Body of pancreas (tissue), 4 donors: ENCODE data around the gene OR10H5. TPM values are rescaled to one million over a fixed set of nuclear protein-coding genes. Genes with fewer than 3 reads are reported as not detected.

Experiments used
- ATAC-seq: fragments of 150-250 bp; one replicate; pipeline ENCODE4 v1.9.1; 2016
- DNase-seq, 4 donors: peaks; one replicate each; pipeline ENCODE4 v3.0.0-alpha.2; 2019
- H3K27ac ChIP-seq, 4 donors: fragments of 200-600 bp; sonication (generic); 1 replicate in 3 of 4; 2 replicates in 1 of 4; pipeline versions ENCODE4 v1.5.1 to v1.6.1; 2016 to 2019; ENCODE audit warnings: mild to moderate bottlenecking in 1 of 4, mixed read lengths in 1 of 4, moderate library complexity in 1 of 4
- H3K27me3 ChIP-seq, 2 donors: fragments of 200-600 bp; sonication (generic); one replicate each; pipeline ENCODE4 v1.6.0; 2016; ENCODE audit warnings: mild to moderate bottlenecking in 1 of 2
- H3K36me3 ChIP-seq, 2 donors: fragments of 200-600 bp; sonication (generic); replicated peaks in 1 of 2; 2 replicates each; pipeline ENCODE4 v1.5.1; 2016; ENCODE audit warnings: low read depth in 2 of 2; ENCODE audit not compliant: insufficient read depth in 1 of 2
- H3K4me1 ChIP-seq: fragments of 200-600 bp; sonication (generic); one replicate; pipeline ENCODE4 v1.6.0; 2016
- H3K4me3 ChIP-seq, 2 donors: fragments of 200-600 bp; sonication (generic); 1 replicate in 1 of 2; 2 replicates in 1 of 2; pipeline ENCODE4 v1.5.1; 2016 to 2019
- H3K9me3 ChIP-seq, 3 donors: fragments of 200-600 bp; sonication (generic); 1 replicate in 2 of 3; 2 replicates in 1 of 3; pipeline ENCODE4 v1.5.1; 2016
- CTCF ChIP-seq, 7 experiments: fragments of 450-650 bp in 4 of 7; fragments of 200-600 bp in 3 of 7; sonication (generic) in 3 of 7; IDR thresholded peaks; one replicate each; pipeline ENCODE4 v1.5.1; 2016 to 2019; ENCODE audit warnings: antibody characterized with exemption in 7 of 7
- POLR2A ChIP-seq, 3 donors: fragments of 450-650 bp; IDR thresholded peaks; one replicate each; pipeline ENCODE4 v1.6.1; 2016; ENCODE audit warnings: antibody characterized with exemption in 3 of 3, mild to moderate bottlenecking in 2 of 3
- WGBS, 2 donors: methylation state at CpG; one replicate each; pipeline ENCODE4 v1.1.5; 2017; 5-methylcytosine and 5-hydroxymethylcytosine counted together
- intact Hi-C: fragments of 100-400 bp; cut with DNase I; formaldehyde crosslinking; loops from one replicate; pipeline ENCODE4 v1.15.1; 2023
- total RNA-seq, 2 donors: library from RNA; depleted of rRNA; stranded (reverse); fragments of >200 nt; gene quantifications; one replicate each; pipeline ENCODE4 v1.1.0, GENCODE V29; 2016

Gene OR10H5
- total RNA-seq, 2 donors from 2014 or later: not detected

GRCh38 chr19:15810335-15810734 lies 22.9 kb downstream of the OR10H5 start:
- no peak for ATAC-seq
- Histone ChIP-seq H3K27me3 (no peaks in the 10 kb centered on the region), H3K4me3 (no peak overlapping the region), H3K4me1 (no peaks in the 10 kb centered on the region), H3K36me3 (no peaks in the 10 kb centered on the region), H3K9me3 (no peaks in the 10 kb centered on the region), H3K27ac (no peak overlapping the region)
- peak in 2 of 4 donors; percentile 10 to 25 for DNase-seq
- no peak for TF ChIP-seq POLR2A (IDR thresholded peaks at IDR 0.05)
- TF ChIP-seq CTCF (IDR thresholded peaks at IDR 0.05): peak in 3 of 7 experiments; percentile 16 to 32 (median 26)
- WGBS, 2 donors: 43 to 45% methylated on average over 7 of the region's 7 CpGs
- intact Hi-C loops: no loop called here

DNA sequence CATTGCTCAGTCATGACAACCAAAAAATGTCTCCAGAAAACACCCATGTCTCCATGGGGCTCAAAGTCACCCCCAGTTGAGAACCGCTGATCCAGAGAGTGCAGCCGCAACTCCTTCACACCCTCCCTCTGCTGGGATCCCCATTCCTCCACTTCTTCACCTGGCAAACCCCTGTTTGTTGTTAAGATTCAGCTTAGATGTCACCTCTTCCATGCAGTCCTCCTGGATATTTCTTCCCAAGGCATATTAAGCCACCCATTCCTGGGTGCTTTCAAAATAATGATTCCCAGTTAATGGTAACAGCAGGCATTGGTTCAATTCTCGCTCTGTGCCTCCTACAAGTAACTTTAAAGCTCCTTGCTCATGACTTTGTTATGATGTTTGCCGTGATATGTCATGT lies 24.0 kb downstream of the OR10H5 start:
- H3K27me3 ChIP-seq: no peaks in the 10 kb centered on the region
- 60 to 81% methylated on average over 2 to 4 of the region's 4 CpGs for WGBS, 2 donors

DNA sequence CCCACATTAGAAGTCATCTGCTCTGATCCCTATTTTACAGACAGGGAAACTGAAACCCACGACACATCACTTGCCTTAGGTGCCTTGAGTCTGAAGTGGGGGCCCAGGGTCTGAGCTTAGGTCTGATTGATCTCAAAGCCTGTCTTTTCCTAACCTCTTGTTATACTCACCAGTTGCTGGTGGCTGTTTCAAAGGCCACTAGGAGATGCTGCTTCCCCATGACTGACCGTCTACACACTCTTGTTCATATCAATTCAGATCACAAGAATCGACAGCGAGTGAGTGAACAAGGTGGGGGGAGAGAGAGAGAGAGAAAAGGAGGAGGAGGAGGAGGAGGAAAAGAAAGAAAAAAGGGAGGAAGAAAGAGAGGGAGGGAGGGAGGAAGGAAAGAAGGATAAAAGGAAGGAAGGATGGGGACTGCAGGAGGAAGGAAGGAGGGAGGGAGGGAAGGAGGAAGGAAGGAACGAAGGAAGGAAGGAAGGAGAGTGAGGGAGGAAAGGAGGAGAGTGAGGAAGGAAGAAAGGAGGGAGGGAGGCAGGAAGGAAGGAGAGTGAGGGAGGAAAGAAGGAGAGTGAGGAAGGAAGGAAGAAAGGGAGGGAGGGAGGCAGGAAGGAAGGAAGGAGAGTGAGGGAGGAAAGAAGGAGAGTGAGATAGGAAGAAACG lies 24.7 kb downstream of the OR10H5 start:
- ATAC-seq: no peak
- WGBS, 2 donors: 7 to 13% methylated on average over 6 of the region's 6 CpGs
- H3K27me3 ChIP-seq: no peaks in the 10 kb centered on the region

More for the DNA sequence above, 24.0 kb downstream of the OR10H5 start:
- ATAC-seq (no peak), DNase-seq (no peak)
- TF ChIP-seq POLR2A (IDR thresholded peaks at IDR 0.05) (no peak), CTCF (IDR thresholded peaks at IDR 0.05) (no peak)
- intact Hi-C loops: no loop called here
- no peaks in the 10 kb centered on the region for H3K36me3 ChIP-seq
- H3K4me1 ChIP-seq: no peaks in the 10 kb centered on the region
- H3K27ac ChIP-seq: no peak overlapping the region
- H3K9me3 ChIP-seq: no peaks in the 10 kb centered on the region
- no peak overlapping the region for H3K4me3 ChIP-seq

GRCh38 chr19:15813916-15814315 lies 26.5 kb downstream of the OR10H5 start:
- intact Hi-C loops: no loop called here
- no peak for TF ChIP-seq CTCF (IDR thresholded peaks at IDR 0.05)
- no peak for TF ChIP-seq POLR2A (IDR thresholded peaks at IDR 0.05)
- 49 to 65% methylated on average over 7 of the region's 7 CpGs for whole genome bisulfite sequencing, 2 donors
- Histone ChIP-seq H3K4me1 (no peaks in the 10 kb centered on the region), H3K27ac (no peak overlapping the region), H3K4me3 (no peak overlapping the region), H3K27me3 (no peaks in the 10 kb centered on the region), H3K9me3 (no peaks in the 10 kb centered on the region), H3K36me3 (no peaks in the 10 kb centered on the region)
- ATAC-seq (no peak), DNase-seq (no peak)

More for the DNA sequence above, 24.7 kb downstream of the OR10H5 start:
- peak in 1 of 4 donors; percentile 11 for DNase-seq
- Histone ChIP-seq H3K4me3 (no peak overlapping the region), H3K4me1 (no peaks in the 10 kb centered on the region), H3K27ac (no peak overlapping the region), H3K9me3 (no peaks in the 10 kb centered on the region), H3K36me3 (no peaks in the 10 kb centered on the region)
- intact Hi-C loops: no loop called here
- TF ChIP-seq CTCF (IDR thresholded peaks at IDR 0.05) (peak in 4 of 7 experiments; percentile 11 to 28 (median 18)), POLR2A (IDR thresholded peaks at IDR 0.05) (no peak)

GRCh38 chr19:15815306-15815705 lies 27.8 kb downstream of the OR10H5 start, which contains the start of gene OR10H1:
TSS of gene OR10H1 (minus strand) at chr19:15815664. CDS start at chr19:15808037, 7,627 bp downstream.
- peak; percentile 63 for ATAC-seq
- TF ChIP-seq POLR2A (IDR thresholded peaks at IDR 0.05) (no peak), CTCF (IDR thresholded peaks at IDR 0.05) (peak in 1 of 7 experiments; percentile 9)
- intact Hi-C loops: no loop called here
- Histone ChIP-seq H3K36me3 (no peaks in the 10 kb centered on the region), H3K4me1 (no peaks in the 10 kb centered on the region), H3K4me3 (no peak within 1 kb of the TSS), H3K9me3 (no peaks in the 10 kb centered on the region), H3K27me3 (no peaks in the 10 kb centered on the region), H3K27ac (peak within 1 kb of the TSS in 1 of 4 donors; percentile 11)
- DNase-seq: peak; percentile 18 to 84 (median 60)
- 26 to 41% methylated on average over 3 to 5 of the region's 5 CpGs for WGBS, 2 donors
